ENCODE measurements around the gene SFXN4.
"Not testable (repeated sequence)": the region's sequence is repeated elsewhere in the genome, so short reads cannot be mapped to it uniquely, and the experiment has no call there.

The SFXN4 gene

GRCh38 chr10:119139464-119140067 is 25.9 kb downstream of the SFXN4 start:
- DNase-seq, result peak; percentile 66

- DNase-seq, result no peak
Measured at GRCh38 chr10:119138346-119139306, 26.9 kb downstream of the SFXN4 start.

- not testable (repeated sequence) for DNase-seq
Measured at GRCh38 chr10:119137878-119138277, 27.6 kb downstream of the SFXN4 start.

GRCh38 chr10:119136084-119136483 is 29.4 kb downstream of the SFXN4 start:
- DNase-seq, result no peak

GRCh38 chr10:119135513-119135881 is 30.0 kb downstream of the SFXN4 start:
- no peak for DNase-seq

GRCh38 chr10:119133949-119134348 is 31.6 kb downstream of the SFXN4 start:
- no peak for DNase-seq

GRCh38 chr10:119132521-119133345 is 32.8 kb downstream of the SFXN4 start:
- no peak for DNase-seq

GRCh38 chr10:119131512-119132240 is 33.8 kb downstream of the SFXN4 start:
- no peak for DNase-seq

GRCh38 chr10:119129721-119130120 is 35.8 kb downstream of the SFXN4 start:
- DNase-seq, result no peak

GRCh38 chr10:119125942-119126341 is 39.6 kb downstream of the SFXN4 start:
- DNase-seq, result no peak

- DNase-seq, result no peak
Measured at GRCh38 chr10:119120875-119121274, 44.6 kb downstream of the SFXN4 start.

- DNase-seq, result no peak
Measured at GRCh38 chr10:119120413-119120867, 45.1 kb downstream of the SFXN4 start.

- no peak for DNase-seq
Measured at GRCh38 chr10:119119400-119119799, 46.1 kb downstream of the SFXN4 start.

GRCh38 chr10:119118231-119118630 is 47.3 kb downstream of the SFXN4 start:
- no peak for DNase-seq

GRCh38 chr10:119116326-119116951 is 49.1 kb downstream of the SFXN4 start:
- DNase-seq, result no peak

GRCh38 chr10:119115926-119116325 is 49.6 kb downstream of the SFXN4 start:
- DNase-seq, result no peak

- no peak for DNase-seq
Measured at GRCh38 chr10:119113751-119114732, 51.5 kb downstream of the SFXN4 start.

- no peak for DNase-seq
Measured at GRCh38 chr10:119112056-119112455, 53.5 kb downstream of the SFXN4 start.

GRCh38 chr10:119107771-119108170 is 57.7 kb downstream of the SFXN4 start:
- not testable (repeated sequence) for DNase-seq

- not testable (repeated sequence) for DNase-seq
Measured at GRCh38 chr10:119107106-119107505, 58.4 kb downstream of the SFXN4 start.

GRCh38 chr10:119105899-119106298 is 59.6 kb downstream of the SFXN4 start:
- not testable (repeated sequence) for DNase-seq

All from 8988T (cell line).